Measurements from ENCODE around the gene PTGER4.

- TF ChIP-seq YY1 (IDR thresholded peaks at IDR 0.05; ENCODE audit: insufficient read depth, insufficient read length) (no peak), ZNF274 (IDR thresholded peaks at IDR 0.05; ENCODE audit: low read depth, low read length) (no peak), SUZ12 (IDR thresholded peaks at IDR 0.05; ENCODE audit: extremely low read depth, insufficient read depth, insufficient read length) (no peak)
Measured at GRCh38 chr5:40678026-40678425, 1.7 kb upstream of the PTGER4 start.

Measured in NT2/D1 (cell line).